Effector CD8-positive, alpha-beta T cell (primary cell): ENCODE results near the gene IDH1.
"Not testable (repeated sequence)": the region's sequence is repeated elsewhere in the genome, so short reads cannot be mapped to it uniquely, and the experiment has no call there.

Experiments used
- DNase-seq: peaks from one replicate; lab custom pipeline; 2025; lab: John Stamatoyannopoulos, UW

IDH1 gene

GRCh38 chr2:208221873-208222272, 33.0 kb downstream of the IDH1 start:
- DNase-seq, result not testable (repeated sequence)

GRCh38 chr2:208210688-208211451, 44.0 kb downstream of the IDH1 start:
- no peak for DNase-seq

GRCh38 chr2:208208335-208209085, 46.4 kb downstream of the IDH1 start:
- DNase-seq, result no peak

- no peak for DNase-seq
Observed at GRCh38 chr2:208207769-208208168, 47.1 kb downstream of the IDH1 start.

GRCh38 chr2:208204166-208204565, 50.7 kb downstream of the IDH1 start:
- no peak for DNase-seq

GRCh38 chr2:208195531-208195930, 59.3 kb downstream of the IDH1 start:
- no peak for DNase-seq

- DNase-seq, result no peak
Observed at GRCh38 chr2:208192611-208193236, 62.1 kb downstream of the IDH1 start.

- DNase-seq, result no peak
Observed at GRCh38 chr2:208189810-208190503, 64.9 kb downstream of the IDH1 start, which contains the start of gene C2orf80. TSS of gene C2orf80 (minus strand) at chr2:208190030. CDS start at chr2:208186986, 3,044 bp downstream.

- no peak for DNase-seq
Observed at GRCh38 chr2:208189069-208189809, 65.6 kb downstream of the IDH1 start.

- no peak for DNase-seq
Observed at GRCh38 chr2:208186893-208187292, 68.0 kb downstream of the IDH1 start.

GRCh38 chr2:208186465-208186864, 68.4 kb downstream of the IDH1 start:
- DNase-seq, result no peak
